Kidney (tissue), 22 donors: Measurements from ENCODE around the gene DAZL. TPM values are rescaled to one million over a fixed set of nuclear protein-coding genes. Genes with fewer than 3 reads are reported as not detected.

ENCODE experiments used
- DNase-seq, 5 donors: peaks; one replicate each; pipeline ENCODE4 v3.0.0-alpha.2; 2013 to 2020
- FAIRE-seq: peaks from 2 replicates; lab custom pipeline; 2012; peaks lifted over from hg19 to GRCh38; lab: Jason Lieb, UNC
- H3K27ac ChIP-seq, 2 donors: one replicate each; pipeline ENCODE4 v1.7.0; 2013; ENCODE audit warnings: low read depth in 2 of 2, low read length in 2 of 2, inconsistent platforms in 1 of 2
- H3K27me3 ChIP-seq: one replicate; pipeline ENCODE4 v1.7.1; 2013; ENCODE audit warnings: low read length, inconsistent platforms; ENCODE audit not compliant: control insufficient read depth, insufficient read depth
- H3K36me3 ChIP-seq, 3 donors: one replicate each; pipeline versions ENCODE4 v1.7.0 to v1.7.1; 2013; ENCODE audit warnings: low read length in 3 of 3, control low read depth in 1 of 3, inconsistent platforms in 1 of 3; ENCODE audit not compliant: insufficient read depth in 3 of 3, control insufficient read depth in 2 of 3
- H3K4me1 ChIP-seq, 3 donors: one replicate each; pipeline versions ENCODE4 v1.7.0 to v1.7.1; 2013; ENCODE audit warnings: low read length in 3 of 3, inconsistent platforms in 1 of 3, low read depth in 1 of 3; ENCODE audit not compliant: control insufficient read depth in 2 of 3, insufficient read depth in 2 of 3
- H3K4me3 ChIP-seq, 3 donors: one replicate each; pipeline versions ENCODE4 v1.7.0 to v1.8.1; 2013; ENCODE audit warnings: low read length in 3 of 3, control low read depth in 1 of 3, inconsistent platforms in 1 of 3
- H3K9ac ChIP-seq, 3 donors: one replicate each; pipeline versions ENCODE4 v1.7.0 to v1.7.1; 2013; ENCODE audit warnings: low read length in 3 of 3, control low read depth in 1 of 3, inconsistent platforms in 1 of 3
- H3K9me3 ChIP-seq, 3 donors: one replicate each; pipeline versions ENCODE4 v1.7.0 to v1.7.1; 2013; ENCODE audit warnings: low read length in 3 of 3, control low read depth in 1 of 3, inconsistent platforms in 1 of 3; ENCODE audit not compliant: control insufficient read depth in 2 of 3, insufficient read depth in 1 of 3
- intact Hi-C: fragments of 100-400 bp; cut with DNase I; formaldehyde crosslinking; loops from one replicate; pipeline ENCODE4 v1.11.1; 2022
- long read RNA-seq, 10 donors: library from polyadenylated mRNA in 1 of 10; unstranded in 1 of 10; transcript quantifications; one replicate each; pipeline ENCODE4 v2.0.0 and lab custom pipeline, GENCODE V29; 2021 to 2026
- polyA plus RNA-seq: library from polyadenylated mRNA; stranded (reverse); fragments of 350-450 nt; fragmentation: Illumina TruSeq; extraction: RNeasy Lipid Tissue Mini Kit (QIAGEN cat#74804); gene quantifications from one replicate; pipeline ENCODE4 v1.2.3, GENCODE V29; 2014; ENCODE audit warnings: low read depth, low replicate concordance; ENCODE audit not compliant: insufficient read depth
- total RNA-seq: library from RNA; stranded (reverse); fragmentation: NEBNext Ultra II Directional; extraction: Animal tissue kit (Norgen Biotek cat#: 25700); gene quantifications from one replicate; pipeline ENCODE4 v1.2.1, GENCODE V29; 2021
- TF ChIP-seq, protein P1 (sequence below): IDR thresholded peaks from 3 replicates; pipeline ENCODE4 v1.5.1; 2012; ENCODE audit warnings: mild to moderate bottlenecking, moderate library complexity, borderline replicate concordance; ENCODE audit not compliant: insufficient read depth; ENCODE audit errors: extremely low read depth
- donor health status: control.
- donor health status: control.
- donor health status: control.
- donor health status: control.
- donor health status: control.
- donor health status: DM: yes; HTN: yes; CAD: no.
- donor health status: Normal renal cell carcinoma (clear cell type).

Gene DAZL
- not detected for total RNA-seq
- polyA plus RNA-seq = not detected
- long read RNA-seq, donor 1 = 0 reads
- long read RNA-seq, donor 2 = 0 reads
- long read RNA-seq, donor 3 = 0 reads
- long read RNA-seq, donor 4 = 0 reads
- long read RNA-seq, donor 5 = 0 reads
- long read RNA-seq, donor 6 = 0 reads
- long read RNA-seq, donor 7 = 0 reads
- long read RNA-seq, donor 8 = 0 reads
- long read RNA-seq, donor 9 = 0 reads
- long read RNA-seq, donor 10 = 0 reads

DNA sequence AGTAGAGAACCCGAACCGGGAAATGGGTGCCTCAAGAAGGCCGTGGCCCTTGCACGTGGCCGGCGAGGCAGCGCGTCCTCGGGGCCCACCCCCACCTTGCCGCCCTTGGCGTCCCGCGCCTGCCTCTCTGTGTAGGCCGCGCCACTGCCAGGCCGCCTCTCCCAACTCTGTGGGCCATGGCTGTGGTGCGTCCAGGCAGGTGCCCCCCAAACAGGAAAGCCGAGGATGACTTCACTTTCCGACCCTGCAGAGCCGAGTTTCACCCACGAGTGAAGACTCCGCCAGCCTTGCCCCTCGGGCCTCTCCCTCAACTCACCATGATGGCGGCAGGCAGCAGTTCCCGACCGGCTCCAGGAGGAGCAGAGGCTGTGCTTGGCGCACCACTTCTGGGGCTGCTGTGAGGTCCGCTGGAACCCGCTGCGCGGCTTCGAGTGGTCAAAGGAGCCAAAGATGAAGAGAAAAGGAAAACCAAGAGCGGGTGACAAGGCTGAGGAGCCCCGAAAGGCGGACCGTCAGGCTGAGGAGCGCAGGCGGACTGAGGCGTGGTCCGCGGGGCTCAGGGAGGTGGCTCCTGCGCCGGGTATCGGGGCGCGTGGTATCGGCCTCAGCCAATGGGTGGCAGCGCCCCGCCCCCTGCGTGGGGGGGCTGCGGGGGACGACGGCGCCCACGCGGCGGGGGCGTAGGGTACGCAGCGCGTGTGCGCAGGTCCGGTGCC is at the start of gene DAZL:
Gene DAZL (minus strand): TSS at position 537 of the 716 bp plus-strand sequence. CDS start 218 bp downstream, at position 319.
- no peak for FAIRE-seq
- H3K9me3 ChIP-seq = no peaks in the 10 kb centered on the region
- TF ChIP-seq, protein P1, sequence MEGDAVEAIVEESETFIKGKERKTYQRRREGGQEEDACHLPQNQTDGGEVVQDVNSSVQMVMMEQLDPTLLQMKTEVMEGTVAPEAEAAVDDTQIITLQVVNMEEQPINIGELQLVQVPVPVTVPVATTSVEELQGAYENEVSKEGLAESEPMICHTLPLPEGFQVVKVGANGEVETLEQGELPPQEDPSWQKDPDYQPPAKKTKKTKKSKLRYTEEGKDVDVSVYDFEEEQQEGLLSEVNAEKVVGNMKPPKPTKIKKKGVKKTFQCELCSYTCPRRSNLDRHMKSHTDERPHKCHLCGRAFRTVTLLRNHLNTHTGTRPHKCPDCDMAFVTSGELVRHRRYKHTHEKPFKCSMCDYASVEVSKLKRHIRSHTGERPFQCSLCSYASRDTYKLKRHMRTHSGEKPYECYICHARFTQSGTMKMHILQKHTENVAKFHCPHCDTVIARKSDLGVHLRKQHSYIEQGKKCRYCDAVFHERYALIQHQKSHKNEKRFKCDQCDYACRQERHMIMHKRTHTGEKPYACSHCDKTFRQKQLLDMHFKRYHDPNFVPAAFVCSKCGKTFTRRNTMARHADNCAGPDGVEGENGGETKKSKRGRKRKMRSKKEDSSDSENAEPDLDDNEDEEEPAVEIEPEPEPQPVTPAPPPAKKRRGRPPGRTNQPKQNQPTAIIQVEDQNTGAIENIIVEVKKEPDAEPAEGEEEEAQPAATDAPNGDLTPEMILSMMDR = no peak

DNA sequence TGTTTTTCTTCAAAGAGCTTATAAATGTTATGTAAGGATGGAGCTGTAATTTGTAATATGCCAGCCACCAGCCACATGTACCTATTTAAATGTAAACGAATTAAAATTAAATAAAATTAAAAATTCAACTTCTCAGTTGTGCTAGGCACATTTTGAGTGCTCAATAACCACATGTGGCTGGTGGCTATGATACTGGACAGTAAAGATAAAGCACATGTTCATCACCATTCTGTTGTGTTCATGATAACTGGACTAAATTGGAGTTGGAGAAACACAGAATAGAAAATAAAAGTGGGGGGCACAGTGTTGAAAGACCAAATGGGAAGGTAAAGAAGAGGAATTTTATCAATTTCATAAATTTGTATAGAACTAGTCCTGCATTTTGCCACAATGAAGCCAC is 49.8 kb upstream of the DAZL start:
- H3K4me1 ChIP-seq = no peaks in the 10 kb centered on the region
- no peak for DNase-seq
- no peaks in the 10 kb centered on the region for H3K9me3 ChIP-seq
- H3K27me3 ChIP-seq = no peaks in the 10 kb centered on the region
- no peak overlapping the region for H3K4me3 ChIP-seq
- no peak for FAIRE-seq
- TF ChIP-seq, protein P1 = no peak
- no peak overlapping the region for H3K9ac ChIP-seq
- intact Hi-C loops = no loop called here
- no peaks in the 10 kb centered on the region for H3K36me3 ChIP-seq
- no peak overlapping the region for H3K27ac ChIP-seq

More for the DNA sequence above, at the start of gene DAZL:
- no peak within 1 kb of the TSS for H3K27ac ChIP-seq
- peak in 1 of 5 donors; percentile 68 for DNase-seq
- intact Hi-C loops = loop anchor here (10.0 kb wide), 1 partner anchor 640 kb away; no protein-coding TSS in a partner anchor
- H3K36me3 ChIP-seq = no peaks in the 10 kb centered on the region
- H3K9ac ChIP-seq = no peak within 1 kb of the TSS
- H3K4me3 ChIP-seq = no peak within 1 kb of the TSS
- no peaks in the 10 kb centered on the region for H3K4me1 ChIP-seq
- no peaks in the 10 kb centered on the region for H3K27me3 ChIP-seq

DNA sequence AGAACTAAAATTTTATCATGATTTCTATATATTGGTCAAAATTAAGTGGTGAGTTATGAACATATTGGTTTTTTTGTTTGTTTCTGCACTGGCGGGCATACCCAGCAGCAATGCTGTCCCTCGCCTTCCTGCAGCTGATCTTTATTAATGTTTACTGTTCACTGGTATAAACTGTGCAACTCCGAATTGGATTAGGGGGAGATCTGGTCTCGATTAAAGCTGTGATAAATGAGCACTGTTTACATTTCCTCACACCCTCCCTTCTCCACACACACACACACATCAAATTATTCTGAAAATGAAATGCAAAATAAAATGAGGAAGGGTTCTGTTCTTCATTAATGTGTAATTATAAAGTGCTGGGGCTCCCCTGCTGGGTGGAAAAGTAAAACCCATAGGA is 48.5 kb upstream of the DAZL start:
- H3K9ac ChIP-seq = no peak overlapping the region
- DNase-seq (no peak), FAIRE-seq (no peak)
- no peaks in the 10 kb centered on the region for H3K4me1 ChIP-seq
- TF ChIP-seq, protein P1 = no peak
- no peaks in the 10 kb centered on the region for H3K36me3 ChIP-seq
- H3K27me3 ChIP-seq = no peaks in the 10 kb centered on the region
- no peaks in the 10 kb centered on the region for H3K9me3 ChIP-seq
- intact Hi-C loops = no loop called here
- no peak overlapping the region for H3K27ac ChIP-seq
- no peak overlapping the region for H3K4me3 ChIP-seq
